Testis (tissue), 2 donors: ENCODE results near the gene RASGRF2.

Experiments
- CTCF ChIP-seq, 3 experiments: fragments of 450-650 bp in 2 of 3; fragments of 200-600 bp in 1 of 3; sonication (generic) in 1 of 3; IDR thresholded peaks; one replicate each; pipeline ENCODE4 v1.5.1; 2016 to 2019; ENCODE audit warnings: antibody characterized with exemption in 3 of 3, mild to moderate bottlenecking in 2 of 3, moderate library complexity in 1 of 3
- POLR2A ChIP-seq: fragments of 450-650 bp; IDR thresholded peaks from one replicate; pipeline ENCODE4 v1.6.1; 2017; ENCODE audit warnings: antibody characterized with exemption, mild to moderate bottlenecking, moderate library complexity

- TF ChIP-seq CTCF (IDR thresholded peaks at IDR 0.05) (no peak), POLR2A (no peak)
Measured at GRCh38 chr5:81067406-81067805, 107.2 kb downstream of the RASGRF2 start.
